Measurements from ENCODE around the gene LMF1. TPM values are rescaled to one million over a fixed set of nuclear protein-coding genes. Genes with fewer than 3 reads are reported as not detected.

Gene LMF1
- total RNA-seq, 2 experiments from 2014 or later, result 17.0 to 31.4 TPM

- intact Hi-C loops (cut with micrococcal nuclease; ENCODE audit: unreplicated experiment), result no loop called here
- no peak overlapping the region for H3K4me2 ChIP-seq (ENCODE audit: low read length)
- H4K20me1 ChIP-seq (ENCODE audit: insufficient read depth, low read length), result no peaks in the 10 kb centered on the region
- POLR2A ChIA-PET, result no interaction called here
- H3K36me3 ChIP-seq (ENCODE audit: insufficient read depth, low read length), result peaks cover 13% of the 10 kb centered on the region
- no peak for DNase-seq (ENCODE audit: low spot score)
- H3K9me3 ChIP-seq (ENCODE audit: low read length), result peaks cover 6% of the 10 kb centered on the region; the same call in 1 of the 2 replicates
- CTCF ChIA-PET (ENCODE audit: unreplicated experiment), result no interaction called here
- no peak overlapping the region for H2AFZ ChIP-seq (ENCODE audit: low read length)
- no peak overlapping the region for H3K27ac ChIP-seq (ENCODE audit: low read depth, low read length, poor library complexity, severe bottlenecking)
- H3K79me2 ChIP-seq (ENCODE audit: insufficient read depth, low read depth, low read length), result no peaks in the 10 kb centered on the region
- no peaks in the 10 kb centered on the region for H3K9me2 ChIP-seq (ENCODE audit: insufficient read depth, low read length)
- H3K4me3 ChIP-seq (ENCODE audit: low read depth, low read length, poor library complexity, severe bottlenecking), result no peak overlapping the region
- no TSS peak for BruUV-seq (replicated peaks)
- no peak for TF ChIP-seq CTCF (conservative IDR thresholded peaks at IDR 0.05; ENCODE audit: low read length)
- TF ChIP-seq EZH2phosphoT487 (IDR thresholded peaks at IDR 0.05; ENCODE audit: borderline replicate concordance, low read depth, low read length), result no peak
- H3K4me1 ChIP-seq (ENCODE audit: insufficient read depth, low read length, poor library complexity, severe bottlenecking), result no peaks in the 10 kb centered on the region
These were observed 46.0 kb downstream of the LMF1 start for GRCh38 chr16:924806-925205.

- TF ChIP-seq CTCF (conservative IDR thresholded peaks at IDR 0.05; ENCODE audit: low read length), result no peak
- TF ChIP-seq EZH2phosphoT487 (IDR thresholded peaks at IDR 0.05; ENCODE audit: borderline replicate concordance, low read depth, low read length), result no peak
- Histone ChIP-seq H2AFZ (ENCODE audit: low read length) (no peak overlapping the region), H3K9me2 (ENCODE audit: insufficient read depth, low read length) (no peaks in the 10 kb centered on the region), H3K36me3 (ENCODE audit: insufficient read depth, low read length) (peaks cover 13% of the 10 kb centered on the region), H3K79me2 (ENCODE audit: insufficient read depth, low read depth, low read length) (no peaks in the 10 kb centered on the region), H3K4me1 (ENCODE audit: insufficient read depth, low read length, poor library complexity, severe bottlenecking) (no peaks in the 10 kb centered on the region), H3K9me3 (ENCODE audit: low read length) (peaks cover 6% of the 10 kb centered on the region; the same call in 1 of the 2 replicates), H3K4me2 (ENCODE audit: low read length) (no peak overlapping the region), H3K4me3 (ENCODE audit: low read depth, low read length, poor library complexity, severe bottlenecking) (no peak overlapping the region), H3K27ac (ENCODE audit: low read depth, low read length, poor library complexity, severe bottlenecking) (no peak overlapping the region), H4K20me1 (ENCODE audit: insufficient read depth, low read length) (no peaks in the 10 kb centered on the region)
- no peak for DNase-seq (ENCODE audit: low spot score)
- intact Hi-C loops (cut with micrococcal nuclease; ENCODE audit: unreplicated experiment), result no loop called here
- no TSS peak for BruUV-seq (replicated peaks)
- CTCF ChIA-PET (ENCODE audit: unreplicated experiment), result no interaction called here
- POLR2A ChIA-PET, result no interaction called here
These were observed 46.7 kb downstream of the LMF1 start for GRCh38 chr16:924063-924462.

- Histone ChIP-seq H3K9me2 (ENCODE audit: insufficient read depth, low read length) (no peaks in the 10 kb centered on the region), H3K4me3 (ENCODE audit: low read depth, low read length, poor library complexity, severe bottlenecking) (no peak overlapping the region), H2AFZ (ENCODE audit: low read length) (no peak overlapping the region), H4K20me1 (ENCODE audit: insufficient read depth, low read length) (no peaks in the 10 kb centered on the region), H3K27ac (ENCODE audit: low read depth, low read length, poor library complexity, severe bottlenecking) (no peak overlapping the region), H3K4me2 (ENCODE audit: low read length) (no peak overlapping the region), H3K4me1 (ENCODE audit: insufficient read depth, low read length, poor library complexity, severe bottlenecking) (no peaks in the 10 kb centered on the region), H3K9me3 (ENCODE audit: low read length) (peaks cover 6% of the 10 kb centered on the region; the same call in 1 of the 2 replicates), H3K36me3 (ENCODE audit: insufficient read depth, low read length) (peaks cover 13% of the 10 kb centered on the region), H3K79me2 (ENCODE audit: insufficient read depth, low read depth, low read length) (no peaks in the 10 kb centered on the region)
- DNase-seq (ENCODE audit: low spot score), result no peak
- POLR2A ChIA-PET, result no interaction called here
- intact Hi-C loops (cut with micrococcal nuclease; ENCODE audit: unreplicated experiment), result no loop called here
- no TSS peak for BruUV-seq (replicated peaks)
- TF ChIP-seq CTCF (conservative IDR thresholded peaks at IDR 0.05; ENCODE audit: low read length), result no peak
- no peak for TF ChIP-seq EZH2phosphoT487 (IDR thresholded peaks at IDR 0.05; ENCODE audit: borderline replicate concordance, low read depth, low read length)
- CTCF ChIA-PET (ENCODE audit: unreplicated experiment), result interaction anchor here (0.5 kb wide), 1 partner anchor 30 kb away, joined by 3 read pairs; no protein-coding TSS in a partner anchor
These were observed 47.6 kb downstream of the LMF1 start for GRCh38 chr16:923184-923583.

Measured in OCI-LY7 (cell line).